ENCODE data around the gene CXADR. TPM values are rescaled to one million over a fixed set of nuclear protein-coding genes. Genes with fewer than 3 reads are reported as not detected.

CXADR gene
- total RNA-seq, 3 donors from 2014 or later (not counting 1 experiment from before 2014, with no cell fraction given), result 0.10 TPM; not detected in 2

DNA sequence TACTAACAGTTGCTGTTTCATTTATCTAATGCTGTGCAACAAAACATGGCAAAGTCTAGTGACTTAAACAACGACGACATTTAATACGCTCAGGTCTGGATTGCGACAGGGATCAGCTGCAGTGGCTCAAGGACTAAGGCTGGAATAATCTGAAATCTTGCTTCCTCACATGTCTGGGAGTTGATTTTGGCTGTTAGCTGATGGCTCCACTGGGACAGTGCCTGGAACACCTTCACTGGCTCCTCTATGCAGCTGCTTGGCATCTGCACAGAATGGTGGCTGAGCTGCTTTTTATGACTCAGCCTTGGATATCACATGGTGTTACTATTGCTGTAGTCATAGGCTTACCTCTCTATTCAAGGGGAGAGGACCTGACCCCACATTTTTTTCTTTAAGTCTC is 123.9 kb downstream of the CXADR start:
- H3K36me3 Mint-ChIP-seq, result no peaks in the 10 kb centered on the region
- H3K27ac ChIP-seq (ENCODE audit: low read length), result no peak overlapping the region
- no peak for DNase-seq
- 98% methylated on average over 4 of the region's 4 CpGs for WGBS (ENCODE audit: insufficient coverage)
- no peaks in the 10 kb centered on the region for H3K27me3 ChIP-seq (ENCODE audit: control insufficient read depth, insufficient read depth, low read length)
- no peak overlapping the region for H3K4me3 ChIP-seq (ENCODE audit: low read length)
- H3K27me3 Mint-ChIP-seq (ENCODE audit: low read depth in 2 of 2), result no peaks in the 10 kb centered on the region
- H3K4me3 Mint-ChIP-seq, result no peak overlapping the region
- H3K9me3 ChIP-seq (ENCODE audit: control insufficient read depth, insufficient read depth, low read length), result no peaks in the 10 kb centered on the region
- no peak overlapping the region for H3K27ac Mint-ChIP-seq
- no peaks in the 10 kb centered on the region for H3K36me3 ChIP-seq (ENCODE audit: control insufficient read depth, insufficient read depth, low read length)
- TF ChIP-seq, protein P1, sequence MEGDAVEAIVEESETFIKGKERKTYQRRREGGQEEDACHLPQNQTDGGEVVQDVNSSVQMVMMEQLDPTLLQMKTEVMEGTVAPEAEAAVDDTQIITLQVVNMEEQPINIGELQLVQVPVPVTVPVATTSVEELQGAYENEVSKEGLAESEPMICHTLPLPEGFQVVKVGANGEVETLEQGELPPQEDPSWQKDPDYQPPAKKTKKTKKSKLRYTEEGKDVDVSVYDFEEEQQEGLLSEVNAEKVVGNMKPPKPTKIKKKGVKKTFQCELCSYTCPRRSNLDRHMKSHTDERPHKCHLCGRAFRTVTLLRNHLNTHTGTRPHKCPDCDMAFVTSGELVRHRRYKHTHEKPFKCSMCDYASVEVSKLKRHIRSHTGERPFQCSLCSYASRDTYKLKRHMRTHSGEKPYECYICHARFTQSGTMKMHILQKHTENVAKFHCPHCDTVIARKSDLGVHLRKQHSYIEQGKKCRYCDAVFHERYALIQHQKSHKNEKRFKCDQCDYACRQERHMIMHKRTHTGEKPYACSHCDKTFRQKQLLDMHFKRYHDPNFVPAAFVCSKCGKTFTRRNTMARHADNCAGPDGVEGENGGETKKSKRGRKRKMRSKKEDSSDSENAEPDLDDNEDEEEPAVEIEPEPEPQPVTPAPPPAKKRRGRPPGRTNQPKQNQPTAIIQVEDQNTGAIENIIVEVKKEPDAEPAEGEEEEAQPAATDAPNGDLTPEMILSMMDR (IDR thresholded peaks at IDR 0.05), result no peak
- intact Hi-C loops (cut with micrococcal nuclease), result no loop called here
- H3K4me1 ChIP-seq (ENCODE audit: control insufficient read depth, insufficient read depth, low read length), result no peaks in the 10 kb centered on the region
- peaks cover 0 to 8% of the 10 kb centered on the region in 2 donors for H3K4me1 Mint-ChIP-seq
- no peaks in the 10 kb centered on the region for H3K9me3 Mint-ChIP-seq
- ATAC-seq, result no peak

DNA sequence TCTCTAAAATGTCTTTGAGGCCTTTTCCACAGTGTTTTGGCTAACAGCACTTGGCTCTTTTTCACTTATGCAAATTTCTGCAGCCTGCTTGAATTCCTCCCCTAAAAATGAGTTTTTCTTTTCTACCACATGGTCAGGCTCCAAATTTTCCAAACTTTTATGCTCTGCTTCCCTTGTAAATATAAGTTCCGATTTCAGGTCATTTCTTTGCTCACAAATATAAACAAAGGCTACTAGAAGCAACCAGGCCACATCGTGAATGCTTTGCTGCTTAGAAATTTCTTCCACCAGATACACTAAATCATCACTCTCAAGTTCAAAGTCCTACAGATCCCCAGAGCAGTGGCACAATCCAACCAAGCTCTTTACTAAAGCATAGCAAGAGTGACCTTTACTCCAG is 128.0 kb downstream of the CXADR start:
- Histone ChIP-seq H3K27me3 (ENCODE audit: control insufficient read depth, insufficient read depth, low read length) (no peaks in the 10 kb centered on the region), H3K4me3 (ENCODE audit: low read length) (no peak overlapping the region), H3K9me3 (ENCODE audit: control insufficient read depth, insufficient read depth, low read length) (no peaks in the 10 kb centered on the region), H3K27ac (ENCODE audit: low read length) (no peak overlapping the region), H3K36me3 (ENCODE audit: control insufficient read depth, insufficient read depth, low read length) (no peaks in the 10 kb centered on the region), H3K4me1 (ENCODE audit: control insufficient read depth, insufficient read depth, low read length) (no peaks in the 10 kb centered on the region)
- DNase-seq (no peak), ATAC-seq (no peak)
- WGBS (ENCODE audit: insufficient coverage), result 87% methylated on average over 2 of the region's 2 CpGs
- H3K36me3 Mint-ChIP-seq, result no peaks in the 10 kb centered on the region
- H3K27ac Mint-ChIP-seq, result no peak overlapping the region
- H3K9me3 Mint-ChIP-seq, result no peaks in the 10 kb centered on the region
- no peak overlapping the region for H3K4me3 Mint-ChIP-seq
- peaks cover 7 to 23% of the 10 kb centered on the region in 2 donors for H3K4me1 Mint-ChIP-seq
- H3K27me3 Mint-ChIP-seq (ENCODE audit: low read depth in 2 of 2), result no peaks in the 10 kb centered on the region
- TF ChIP-seq, protein P1 (IDR thresholded peaks at IDR 0.05), result no peak
- intact Hi-C loops (cut with micrococcal nuclease), result no loop called here

Other genes starting within 250 kb of the CXADR start
- gene BTG3, start 99.9 kb downstream of the CXADR start, total RNA-seq, result 10 to 100 TPM; 57.5 to 88.8 (median 70.9) TPM